GM18858 (cell line): ENCODE results near the gene ACOX3.
"Not testable (repeated sequence)": the region's sequence is repeated elsewhere in the genome, so short reads cannot be mapped to it uniquely, and the experiment has no call there.

ENCODE experiments used
- ATAC-seq: cut with Tn5 transposase; IDR thresholded peaks from one replicate; pipeline ENCODE4 v1.9.1; 2021; ENCODE audit not compliant: unreplicated experiment

ACOX3 gene

GRCh38 chr4:8390577-8390976, 49.9 kb downstream of the ACOX3 start:
- no peak for ATAC-seq

- no peak for ATAC-seq
These were observed 52.0 kb downstream of the ACOX3 start for GRCh38 chr4:8388528-8388870.

DNA sequence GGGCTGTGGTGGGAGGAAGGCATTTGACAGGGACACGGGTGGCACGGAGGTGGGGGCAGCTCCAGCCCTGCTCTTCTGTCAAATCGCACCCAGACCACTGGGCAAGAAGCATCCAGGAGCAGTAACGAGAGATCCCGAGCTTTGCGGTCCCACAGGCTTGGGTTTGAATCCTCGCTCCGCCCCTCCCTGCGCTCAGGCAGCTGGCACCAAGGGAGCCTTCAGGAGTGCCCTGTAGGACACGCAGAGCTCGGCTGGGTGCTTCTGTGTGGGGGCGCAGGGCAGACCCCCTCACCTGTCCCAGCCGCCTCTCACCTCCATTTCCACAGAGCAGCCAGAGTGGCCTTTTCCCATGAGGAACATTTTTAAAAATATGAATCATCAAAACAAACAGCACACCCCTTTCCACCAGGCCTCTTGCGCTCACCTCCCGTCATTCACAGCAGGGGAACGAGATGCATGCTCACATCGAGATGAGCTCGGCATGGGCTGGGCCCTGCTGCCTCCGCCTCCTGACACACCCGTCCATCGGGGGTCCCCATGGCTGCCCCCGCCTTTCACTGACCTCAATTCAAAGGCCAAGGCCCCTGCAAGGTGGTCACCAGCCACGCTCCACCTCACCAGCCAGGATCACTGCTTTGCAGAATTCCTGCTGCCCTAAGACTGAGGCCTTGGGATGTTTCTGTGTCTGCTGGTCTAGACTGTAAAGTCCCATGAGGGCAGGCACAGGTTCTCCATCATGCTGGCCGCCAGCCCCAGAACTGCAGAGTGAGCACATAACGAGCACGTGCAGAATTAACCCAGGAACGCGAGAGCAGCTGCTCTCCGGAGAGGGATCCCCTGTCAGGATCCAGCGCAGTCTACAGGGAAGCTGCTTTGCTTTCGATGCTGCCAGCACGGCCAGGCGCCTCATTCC, 52.7 kb downstream of the ACOX3 start:
- ATAC-seq, result no peak

GRCh38 chr4:8387194-8387593, 53.3 kb downstream of the ACOX3 start:
- ATAC-seq, result no peak

DNA sequence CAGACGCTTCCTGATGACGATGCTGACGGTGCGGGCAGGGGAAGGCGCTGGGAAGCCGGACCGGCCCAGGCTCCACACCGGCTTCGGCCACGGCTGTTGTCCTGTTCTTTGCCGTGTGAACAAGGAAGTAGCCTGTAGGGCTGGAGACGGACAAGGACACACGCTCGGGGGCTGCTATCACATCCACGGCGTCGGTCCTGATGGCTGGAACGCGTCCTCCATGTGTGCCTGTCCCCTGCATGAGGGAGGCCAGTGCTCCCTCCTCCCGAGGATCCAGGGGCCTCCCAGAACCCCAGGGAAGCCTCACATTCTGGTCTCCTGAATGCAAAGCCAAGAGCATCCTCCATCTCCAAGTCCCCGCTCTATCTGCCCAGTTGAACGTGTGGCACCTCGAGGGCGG, 53.8 kb downstream of the ACOX3 start:
- ATAC-seq, result no peak

GRCh38 chr4:8386131-8386530, 54.4 kb downstream of the ACOX3 start:
- ATAC-seq, result not testable (repeated sequence)

DNA sequence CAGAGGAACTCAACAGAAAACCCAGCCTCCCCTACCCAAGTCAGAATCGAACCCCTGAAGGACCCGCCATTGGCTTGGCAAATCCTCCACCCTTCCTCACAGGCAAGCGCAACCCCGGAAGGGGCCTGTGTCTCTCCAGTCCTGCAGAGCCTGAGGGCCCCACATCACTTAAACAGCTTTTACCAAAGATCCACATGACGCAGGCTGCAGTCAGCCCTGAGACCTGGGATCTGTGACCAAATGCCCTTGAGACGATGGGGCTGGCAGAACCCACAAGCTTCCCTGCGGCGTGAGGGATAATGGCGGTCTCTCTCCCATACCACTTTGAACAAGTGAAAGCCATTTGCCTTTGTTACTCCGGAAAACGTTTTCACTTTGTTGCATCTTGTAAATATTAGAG, 54.9 kb downstream of the ACOX3 start:
- no peak for ATAC-seq

GRCh38 chr4:8385106-8385505, 55.4 kb downstream of the ACOX3 start:
- ATAC-seq, result no peak

DNA sequence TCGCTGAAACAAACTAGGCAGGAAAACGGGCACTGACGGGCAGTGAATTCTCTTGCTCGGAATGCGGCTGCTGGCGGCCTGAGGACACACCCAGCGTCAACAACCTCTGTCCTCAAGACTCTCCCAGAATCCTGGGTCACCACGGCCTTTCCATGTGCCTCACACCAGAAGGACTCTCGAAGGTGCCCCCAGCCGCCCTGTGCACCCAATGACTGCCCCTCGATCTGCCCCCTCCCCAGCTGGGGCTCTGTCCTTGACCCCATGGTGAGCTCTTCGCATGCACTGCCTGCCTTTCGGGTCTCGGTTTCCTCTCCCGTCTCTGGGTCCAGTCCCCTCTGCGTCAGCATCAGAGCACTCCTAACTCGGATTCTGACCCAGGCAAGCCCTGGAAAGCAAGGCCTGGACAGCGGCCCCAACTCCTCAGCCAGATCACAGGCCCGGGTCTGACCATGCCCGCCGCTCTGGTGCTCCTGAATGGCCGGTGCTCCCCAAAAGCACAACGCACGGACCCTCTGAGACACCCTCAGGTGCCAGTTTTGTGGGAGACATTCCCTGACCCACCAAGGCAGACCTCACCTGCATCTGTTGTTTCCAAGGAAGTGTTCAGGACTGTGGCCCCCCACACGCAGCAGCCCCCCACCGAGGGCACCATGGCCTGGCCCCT, 56.0 kb downstream of the ACOX3 start:
- no peak for ATAC-seq

DNA sequence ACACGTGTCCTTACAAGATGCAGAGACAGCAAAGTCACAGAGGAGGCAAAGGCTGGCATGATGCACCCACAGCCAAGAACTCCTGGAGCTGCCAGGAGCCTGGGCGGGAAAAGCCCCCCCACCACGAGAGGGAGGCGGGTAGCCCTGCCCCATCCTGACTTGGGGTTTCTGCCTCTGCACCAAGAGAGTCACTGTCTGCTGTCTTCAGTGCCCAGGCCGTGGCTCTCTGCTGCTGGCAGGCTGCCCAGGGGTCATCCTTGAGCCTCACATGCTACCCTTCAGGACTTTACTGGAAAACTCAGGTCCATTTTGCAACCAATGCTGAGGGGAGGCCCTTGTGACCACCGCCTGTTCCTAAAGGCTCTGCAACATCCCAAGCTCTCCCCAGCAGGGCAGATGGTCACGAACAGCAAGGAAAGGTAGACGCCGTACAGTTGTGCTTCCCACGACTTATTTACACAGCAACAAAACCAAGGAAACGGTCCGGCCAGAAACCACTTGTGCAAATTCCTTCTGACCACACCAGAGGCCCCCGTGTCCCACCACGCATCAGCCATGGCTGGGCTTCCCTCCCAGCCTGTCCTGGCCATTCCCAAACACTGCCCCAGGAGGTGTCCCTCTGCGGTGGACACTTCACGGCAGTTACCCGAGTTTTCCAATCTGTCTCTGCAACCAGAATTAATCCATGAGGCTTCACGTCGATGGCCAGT, 56.9 kb downstream of the ACOX3 start:
- no peak for ATAC-seq

DNA sequence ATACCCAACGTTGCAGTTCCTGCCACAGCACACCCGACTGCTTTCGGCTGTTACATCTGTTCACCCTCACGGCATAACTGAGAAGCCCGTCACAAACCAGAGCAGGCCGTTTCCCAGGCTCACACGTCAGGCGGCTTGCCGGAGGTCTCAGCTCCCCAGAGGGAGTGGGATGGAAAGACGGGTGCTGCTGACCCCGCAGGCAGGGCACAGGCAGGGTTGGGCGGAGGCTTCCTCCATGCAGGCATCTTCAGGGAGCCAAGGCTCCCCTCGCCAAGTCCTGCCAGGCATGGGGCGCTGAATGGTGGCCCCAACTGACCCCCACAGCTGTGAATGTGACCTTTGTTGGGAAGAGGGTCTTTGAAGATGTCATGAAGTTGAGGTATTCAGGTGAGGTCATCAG, 57.5 kb downstream of the ACOX3 start:
- no peak for ATAC-seq

- ATAC-seq, result no peak
These were observed 58.5 kb downstream of the ACOX3 start for GRCh38 chr4:8381814-8382581.

GRCh38 chr4:8380511-8381415, 59.8 kb downstream of the ACOX3 start:
- no peak for ATAC-seq

DNA sequence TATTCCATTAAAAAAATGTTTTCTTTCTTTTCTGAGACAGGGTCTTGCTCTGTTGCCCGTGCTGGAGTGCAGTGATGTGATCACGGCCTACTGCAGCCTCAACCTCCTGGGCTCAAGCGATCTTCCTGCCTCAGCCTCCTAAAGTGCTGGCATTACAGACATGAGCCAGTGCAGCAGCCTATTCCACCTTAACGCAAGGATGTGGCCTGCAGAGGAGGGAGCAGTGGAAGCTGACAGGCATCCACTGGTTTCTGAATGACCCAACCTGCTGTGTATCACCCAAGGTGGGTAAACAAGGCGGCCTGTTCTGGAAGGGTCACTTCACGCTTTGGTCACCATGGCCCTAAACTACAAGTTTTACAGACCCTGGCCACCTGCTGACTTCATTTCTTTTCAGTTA, 60.8 kb downstream of the ACOX3 start:
- ATAC-seq, result no peak

DNA sequence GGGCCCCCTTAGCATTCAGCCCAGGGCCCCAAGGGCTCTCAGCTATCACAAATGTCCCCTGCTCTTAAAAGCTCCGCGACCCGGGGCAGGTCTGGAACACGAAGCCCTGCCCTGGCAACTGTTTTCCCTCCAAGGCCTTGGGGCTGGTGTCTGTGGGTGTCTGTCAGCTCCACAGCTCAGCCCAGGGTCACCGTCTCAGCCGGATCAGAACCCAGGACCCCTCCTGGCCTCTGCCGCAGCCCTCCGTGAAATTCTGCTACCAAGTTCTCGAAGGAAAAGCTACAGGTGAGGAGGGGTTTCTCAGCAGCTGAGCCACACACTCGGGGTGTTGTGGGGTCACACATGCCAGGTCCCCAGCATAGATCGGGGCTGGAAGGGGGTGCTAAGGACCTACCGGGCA, 61.2 kb downstream of the ACOX3 start:
- no peak for ATAC-seq

DNA sequence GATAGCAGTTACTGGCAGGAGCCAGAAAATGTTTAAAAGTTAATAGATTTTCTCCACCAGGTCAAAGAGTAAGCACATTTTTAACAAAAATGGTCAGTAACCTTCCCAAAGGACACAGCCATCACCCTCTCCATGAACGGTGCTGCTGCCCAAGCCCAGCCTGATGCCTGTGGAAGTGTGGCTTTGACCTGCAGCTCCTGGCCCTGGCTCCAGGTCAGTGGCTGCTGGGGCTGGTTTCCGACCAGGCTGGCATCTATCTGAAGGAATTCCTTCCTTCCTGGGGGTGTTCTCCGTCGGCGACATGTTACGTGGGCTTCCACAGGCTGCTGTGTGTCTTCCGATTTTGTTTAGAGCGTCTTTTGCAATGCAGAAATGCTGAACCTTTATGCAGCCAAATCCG, 61.7 kb downstream of the ACOX3 start:
- ATAC-seq, result no peak

GRCh38 chr4:8378101-8378724, 62.3 kb downstream of the ACOX3 start:
- no peak for ATAC-seq

DNA sequence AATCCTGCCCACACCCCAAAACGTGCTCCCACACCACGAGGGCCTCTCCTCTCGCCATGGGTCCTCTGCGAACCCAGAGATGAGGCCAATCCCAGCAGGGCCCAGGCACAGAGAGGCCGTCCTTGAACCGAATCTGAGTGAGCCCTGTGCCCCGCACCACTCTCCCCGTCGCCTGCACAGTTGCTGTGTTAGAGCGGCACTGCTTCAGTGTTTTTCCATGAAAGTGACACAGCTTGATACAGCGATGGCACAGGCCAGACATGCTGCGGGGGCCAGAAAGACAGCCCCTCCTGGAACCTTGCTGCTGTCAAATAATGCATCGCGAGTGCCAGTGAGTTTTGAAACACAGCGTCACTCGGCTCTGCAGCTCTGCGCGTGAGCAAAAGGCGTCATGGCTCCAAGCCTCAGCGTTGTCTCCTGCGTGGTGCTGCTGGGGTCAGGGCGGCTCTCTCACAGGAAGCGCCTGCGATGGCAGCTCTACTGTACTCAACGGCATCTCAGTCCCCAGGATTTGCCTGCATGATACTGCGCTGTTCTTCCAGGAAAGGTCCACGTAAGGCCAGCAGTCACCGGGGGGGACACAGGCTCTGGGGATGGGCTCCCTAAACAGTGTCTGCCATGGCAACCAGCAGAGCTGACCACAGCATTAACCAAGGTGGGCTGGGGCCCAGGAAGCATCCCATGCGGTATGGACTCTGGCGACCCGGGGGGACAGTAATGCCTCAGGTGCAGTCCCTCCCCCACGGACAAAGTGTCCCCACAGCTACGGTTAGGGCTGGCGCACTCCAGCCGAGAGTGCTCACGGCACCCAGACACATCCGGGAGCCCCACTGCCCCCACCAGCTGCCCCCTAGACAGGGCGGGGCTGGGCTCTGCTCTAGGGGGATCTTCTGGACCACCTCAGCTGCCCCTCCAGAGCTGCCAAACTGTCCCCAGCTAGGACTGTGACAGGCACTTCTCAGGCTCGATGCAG, 63.1 kb downstream of the ACOX3 start:
- no peak for ATAC-seq
